HL-60 (cell line): ENCODE measurements around the gene ADIRF.

ENCODE experiments used
- DNase-seq, 2 experiments: peaks; one replicate each; pipeline ENCODE4 v3.0.0-alpha.2; 2010 to 2020; ENCODE audit warnings: low read depth in 1 of 2, low spot score in 1 of 2
- H3K27ac ChIP-seq: fragments of 250-450 bp; sonication (Bioruptor Pico); replicated peaks from 2 replicates; pipeline ENCODE4 v1.5.1; 2020; ENCODE audit warnings: mild to moderate bottlenecking, moderate library complexity
- H3K27me3 ChIP-seq: fragments of 250-450 bp; sonication (Bioruptor Pico); 2 replicates; pipeline ENCODE4 v1.5.1; 2021; ENCODE audit warnings: mild to moderate bottlenecking, moderate library complexity; ENCODE audit not compliant: insufficient read depth, poor library complexity, severe bottlenecking
- H3K4me3 ChIP-seq: replicated peaks from 2 replicates; pipeline ENCODE4 v1.5.1; 2011; ENCODE audit warnings: mild to moderate bottlenecking, control low read depth, low read length; ENCODE audit not compliant: insufficient read depth
- CTCF ChIP-seq: IDR thresholded peaks from one replicate; pipeline ENCODE4 v1.5.1; 2011; ENCODE audit warnings: low read length, control low read depth, inconsistent platforms; ENCODE audit not compliant: insufficient read depth
- GABPA ChIP-seq: IDR thresholded peaks from 2 replicates; pipeline ENCODE4 v1.6.1; 2012; ENCODE audit warnings: low read depth
- POLR2AphosphoS5 ChIP-seq: IDR thresholded peaks from 2 replicates; pipeline ENCODE4 v1.6.1; 2012; ENCODE audit warnings: low read depth
- REST ChIP-seq: IDR thresholded peaks from 2 replicates; pipeline ENCODE4 v1.6.1; 2012; ENCODE audit warnings: low read depth; ENCODE audit not compliant: insufficient replicate concordance
- SPI1 ChIP-seq: IDR thresholded peaks from 2 replicates; pipeline ENCODE4 v1.6.1; 2012; ENCODE audit warnings: low read depth, mild to moderate bottlenecking, borderline replicate concordance

ADIRF gene

GRCh38 chr10:86969421-86970041, 1.2 kb downstream of the ADIRF start:
- DNase-seq: no peak
- H3K27me3 ChIP-seq: peaks cover 34% of the 10 kb centered on the region
- no peak overlapping the region for H3K4me3 ChIP-seq
- TF ChIP-seq GABPA: no peak
- no peak for TF ChIP-seq REST
- no peak for TF ChIP-seq POLR2AphosphoS5
- no peak for TF ChIP-seq SPI1
- no peak for TF ChIP-seq CTCF
- no peak overlapping the region for H3K27ac ChIP-seq

- DNase-seq: no peak
- peaks cover 34% of the 10 kb centered on the region for H3K27me3 ChIP-seq
- no peak overlapping the region for H3K27ac ChIP-seq
- TF ChIP-seq REST (no peak), GABPA (no peak), POLR2AphosphoS5 (no peak), CTCF (no peak)
- peak overlapping the region; percentile 51 for H3K4me3 ChIP-seq
Measured at GRCh38 chr10:86970162-86970981, 2.1 kb downstream of the ADIRF start.

- Histone ChIP-seq H3K4me3 (peak overlapping the region; percentile 51), H3K27ac (no peak overlapping the region), H3K27me3 (peaks cover 34% of the 10 kb centered on the region)
- TF ChIP-seq GABPA (0 out of 2 replicates have a peak, but pooled peaks have one; percentile 10), REST (no peak)
- DNase-seq: no peak
Measured at GRCh38 chr10:86970982-86971231, 2.6 kb downstream of the ADIRF start.
